Esophagus squamous epithelium (tissue), 5 donors: Measurements from ENCODE around the gene POLR1G. TPM values are rescaled to one million over a fixed set of nuclear protein-coding genes. Genes with fewer than 3 reads are reported as not detected.
A peak's percentile ranks its signal among the peaks of the same experiment; 100 is the strongest.
"Not testable (repeated sequence)": the region's sequence is repeated elsewhere in the genome, so short reads cannot be mapped to it uniquely, and the experiment has no call there.

Source experiments
- DNase-seq: peaks from one replicate; lab custom pipeline; 2025; lab: John Stamatoyannopoulos, UW
- H3K27ac ChIP-seq, 4 donors: fragments of 200-600 bp; sonication (generic); one replicate each; pipeline ENCODE4 v1.5.1; 2016 to 2019; ENCODE audit warnings: mild to moderate bottlenecking in 1 of 4
- H3K27me3 ChIP-seq, 4 donors: fragments of 200-600 bp; sonication (generic); 1 replicate in 3 of 4; 2 replicates in 1 of 4; pipeline versions ENCODE4 v1.5.1 to v1.6.0; 2017 to 2021; ENCODE audit warnings: antibody characterized with exemption in 1 of 4
- H3K36me3 ChIP-seq, 3 donors: fragments of 200-600 bp; sonication (generic); one replicate each; pipeline ENCODE4 v1.5.1; 2016 to 2019
- H3K4me1 ChIP-seq, 3 donors: fragments of 200-600 bp; sonication (generic); one replicate each; pipeline ENCODE4 v1.5.1; 2017 to 2019
- H3K4me3 ChIP-seq, 4 donors: fragments of 200-600 bp; sonication (generic); 1 replicate in 3 of 4; 2 replicates in 1 of 4; pipeline ENCODE4 v1.5.1; 2016 to 2019; ENCODE audit warnings: mild to moderate bottlenecking in 2 of 4, moderate library complexity in 1 of 4
- H3K9me3 ChIP-seq, 3 donors: fragments of 200-600 bp; sonication (generic); one replicate each; pipeline ENCODE4 v1.5.1; 2016 to 2019
- POLR2A ChIP-seq, 4 donors: fragments of 450-650 bp; IDR thresholded peaks; one replicate each; pipeline ENCODE4 v1.6.1; 2017; ENCODE audit warnings: antibody characterized with exemption in 4 of 4, mild to moderate bottlenecking in 4 of 4, moderate library complexity in 3 of 4
- WGBS, 2 donors: methylation state at CpG; one replicate each; pipeline ENCODE4 v1.1.5; 2018; 5-methylcytosine and 5-hydroxymethylcytosine counted together
- intact Hi-C: fragments of 100-400 bp; cut with DNase I; formaldehyde crosslinking; loops from one replicate; pipeline ENCODE4 v1.15.0; 2022
- total RNA-seq, 4 donors: library from RNA; depleted of rRNA; stranded (reverse); fragments of >200 nt; gene quantifications; one replicate each; pipeline ENCODE4 v1.1.0, GENCODE V29; 2016
- TF ChIP-seq, protein P1 (sequence below), 6 experiments: fragments of 450-650 bp in 4 of 6; fragments of 200-600 bp in 2 of 6; sonication (generic) in 2 of 6; IDR thresholded peaks; one replicate each; pipeline ENCODE4 v1.5.1; 2016 to 2019; ENCODE audit warnings: antibody characterized with exemption in 6 of 6, mild to moderate bottlenecking in 4 of 6, moderate library complexity in 4 of 6
- donor health status: DM: yes; HTN: yes; CAD: no.

POLR1G gene
- total RNA-seq, 4 donors from 2014 or later = 7.3 to 12.4 (median 9.8) TPM

DNA sequence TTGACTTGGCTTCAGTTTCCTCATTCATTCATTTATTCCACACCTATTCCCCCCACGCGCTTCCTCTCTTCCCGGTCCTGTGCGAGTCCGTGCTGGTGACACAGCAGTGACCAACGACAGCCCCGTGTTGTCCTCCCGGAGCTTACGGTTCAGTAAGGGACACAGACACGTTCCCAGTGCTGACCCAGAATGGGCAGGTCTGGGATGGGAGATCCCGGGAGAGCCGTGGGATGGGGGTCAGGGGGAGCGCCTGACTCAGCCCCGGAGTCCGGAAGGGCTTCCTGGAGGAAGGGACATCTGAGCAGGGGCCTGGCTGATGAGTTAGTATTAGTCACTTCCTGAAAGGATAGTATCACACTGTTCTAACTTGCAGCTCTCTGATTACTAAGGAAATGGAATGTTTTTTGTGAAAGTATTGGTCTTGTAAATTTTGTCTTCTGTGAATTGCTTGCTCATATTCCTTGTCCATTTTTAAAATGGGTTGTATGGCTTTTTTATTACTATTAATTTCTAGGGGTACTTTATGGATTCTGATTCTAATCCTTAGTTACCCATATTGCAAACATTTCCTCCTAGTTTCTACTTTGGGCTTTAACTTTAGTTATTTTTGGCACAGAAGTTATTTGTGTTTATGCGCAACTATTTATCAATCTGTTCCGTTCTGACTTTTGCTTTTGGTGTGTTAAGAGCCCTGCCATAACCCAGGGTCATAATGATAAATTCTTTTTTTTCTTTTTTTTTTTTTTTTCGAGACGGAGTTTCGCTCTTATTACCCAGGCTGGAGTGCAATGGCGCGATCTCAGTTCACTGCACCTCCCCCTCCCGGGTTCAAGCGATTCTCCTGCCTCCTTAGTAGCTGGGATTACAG is 18.0 kb downstream of the POLR1G start:
- TF ChIP-seq, protein P1, sequence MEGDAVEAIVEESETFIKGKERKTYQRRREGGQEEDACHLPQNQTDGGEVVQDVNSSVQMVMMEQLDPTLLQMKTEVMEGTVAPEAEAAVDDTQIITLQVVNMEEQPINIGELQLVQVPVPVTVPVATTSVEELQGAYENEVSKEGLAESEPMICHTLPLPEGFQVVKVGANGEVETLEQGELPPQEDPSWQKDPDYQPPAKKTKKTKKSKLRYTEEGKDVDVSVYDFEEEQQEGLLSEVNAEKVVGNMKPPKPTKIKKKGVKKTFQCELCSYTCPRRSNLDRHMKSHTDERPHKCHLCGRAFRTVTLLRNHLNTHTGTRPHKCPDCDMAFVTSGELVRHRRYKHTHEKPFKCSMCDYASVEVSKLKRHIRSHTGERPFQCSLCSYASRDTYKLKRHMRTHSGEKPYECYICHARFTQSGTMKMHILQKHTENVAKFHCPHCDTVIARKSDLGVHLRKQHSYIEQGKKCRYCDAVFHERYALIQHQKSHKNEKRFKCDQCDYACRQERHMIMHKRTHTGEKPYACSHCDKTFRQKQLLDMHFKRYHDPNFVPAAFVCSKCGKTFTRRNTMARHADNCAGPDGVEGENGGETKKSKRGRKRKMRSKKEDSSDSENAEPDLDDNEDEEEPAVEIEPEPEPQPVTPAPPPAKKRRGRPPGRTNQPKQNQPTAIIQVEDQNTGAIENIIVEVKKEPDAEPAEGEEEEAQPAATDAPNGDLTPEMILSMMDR (IDR thresholded peaks at IDR 0.05) = no peak
- no peak for TF ChIP-seq POLR2A (IDR thresholded peaks at IDR 0.05)
- intact Hi-C loops = no loop called here
- H3K36me3 ChIP-seq = peaks cover 0 to 32% (median 4%) of the 10 kb centered on the region in 3 donors
- H3K27ac ChIP-seq = peak overlapping the region; percentile 91 to 97 (median 94)
- H3K4me1 ChIP-seq = peaks cover 26 to 94% (median 28%) of the 10 kb centered on the region in 3 donors
- DNase-seq = no peak
- WGBS, 2 donors = 3 to 5% methylated on average over 13 to 17 of the region's 24 CpGs
- H3K27me3 ChIP-seq = peaks cover 0 to 8% (median 0%) of the 10 kb centered on the region in 4 donors
- peak overlapping the region; percentile 60 to 70 (median 65) for H3K4me3 ChIP-seq
- H3K9me3 ChIP-seq = no peaks in the 10 kb centered on the region

DNA sequence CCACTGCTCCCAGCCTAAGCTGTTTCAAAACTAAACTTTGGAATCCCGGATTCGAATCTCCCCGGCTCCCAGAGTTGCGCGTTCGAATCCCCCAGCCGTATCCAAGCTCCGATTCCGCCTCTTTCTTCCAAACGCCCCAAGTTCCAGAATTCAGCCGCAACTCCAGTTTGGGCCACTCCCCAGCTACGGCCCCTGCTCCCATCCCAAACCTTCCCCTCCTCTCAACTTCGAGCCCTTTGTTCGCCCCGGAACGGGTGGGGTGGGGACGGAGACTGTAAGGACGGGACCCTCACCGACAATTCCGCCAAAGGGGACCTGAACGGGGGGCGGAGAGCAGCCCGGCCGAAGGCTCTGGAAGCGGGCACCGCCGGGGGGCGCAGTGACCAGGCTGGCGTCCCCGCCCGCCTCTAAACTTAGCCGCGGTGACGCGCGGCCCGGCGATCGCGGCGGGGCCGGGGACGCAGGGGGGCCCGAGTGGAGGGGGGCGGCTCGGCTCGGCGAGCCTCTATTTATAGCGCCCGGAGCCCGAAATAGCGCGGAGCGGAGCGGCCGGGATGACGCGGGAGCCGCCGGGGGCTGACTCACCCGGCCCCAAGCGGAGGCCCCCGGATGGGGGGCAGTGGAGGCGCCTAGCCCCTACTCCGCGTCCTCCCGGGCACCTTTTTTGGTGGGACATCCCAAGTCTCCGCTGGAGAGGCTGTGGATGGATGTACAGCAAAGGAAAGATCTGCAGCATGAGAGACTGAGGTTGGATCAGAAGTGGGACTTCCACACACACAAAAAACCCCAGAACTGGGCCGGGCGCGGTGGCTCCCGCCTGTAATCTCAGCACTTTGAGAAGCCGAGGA is 22.2 kb downstream of the POLR1G start:
- peak overlapping the region; percentile 38 to 88 (median 82) for H3K27ac ChIP-seq
- 9 to 15% methylated on average over 5 to 22 of the region's 73 CpGs for WGBS, 2 donors
- intact Hi-C loops = no loop called here
- peak in 1 of 4 donors; percentile 13 for TF ChIP-seq POLR2A (IDR thresholded peaks at IDR 0.05)
- TF ChIP-seq, protein P1 (IDR thresholded peaks at IDR 0.05) = peak in 3 of 6 experiments; percentile 10 to 33 (median 24)
- H3K4me3 ChIP-seq = peak overlapping the region; percentile 20 to 69 (median 53)
- no peak for DNase-seq
- H3K9me3 ChIP-seq = no peaks in the 10 kb centered on the region
- peaks cover 11 to 56% (median 18%) of the 10 kb centered on the region in 3 donors for H3K4me1 ChIP-seq
- H3K27me3 ChIP-seq = peaks cover 0 to 8% (median 0%) of the 10 kb centered on the region in 4 donors
- no peaks in the 10 kb centered on the region for H3K36me3 ChIP-seq

DNA sequence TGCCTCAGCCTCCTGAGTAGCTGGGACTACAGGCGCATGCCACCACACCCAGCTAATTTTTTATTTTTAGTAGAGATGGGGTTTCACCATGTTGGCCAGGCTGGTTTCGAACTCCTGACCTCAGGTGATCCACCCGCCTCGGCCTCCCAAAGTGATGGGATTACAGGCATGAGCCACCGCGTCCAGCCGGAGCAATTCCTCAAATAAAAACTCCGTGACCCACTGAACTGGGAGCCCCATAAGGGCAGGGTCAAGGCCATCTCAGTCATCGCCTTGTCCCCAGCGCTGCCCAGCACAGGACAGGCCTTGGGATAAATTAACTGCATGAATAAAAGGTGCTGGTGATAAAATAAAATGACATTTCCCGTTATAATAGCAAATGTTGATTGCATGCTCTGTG is 23.5 kb downstream of the POLR1G start:
- DNase-seq, H3K27me3 ChIP-seq, intact Hi-C loops, H3K36me3 ChIP-seq, H3K9me3 ChIP-seq, H3K4me3 ChIP-seq: not testable (repeated sequence)
- H3K4me1 ChIP-seq = peaks cover 11 to 43% (median 13%) of the 10 kb centered on the region in 3 donors
- peak overlapping the region in 2 of 4 donors; percentile 28 to 82 for H3K27ac ChIP-seq
- 80 to 83% methylated on average over 5 to 6 of the region's 11 CpGs for WGBS, 2 donors

DNA sequence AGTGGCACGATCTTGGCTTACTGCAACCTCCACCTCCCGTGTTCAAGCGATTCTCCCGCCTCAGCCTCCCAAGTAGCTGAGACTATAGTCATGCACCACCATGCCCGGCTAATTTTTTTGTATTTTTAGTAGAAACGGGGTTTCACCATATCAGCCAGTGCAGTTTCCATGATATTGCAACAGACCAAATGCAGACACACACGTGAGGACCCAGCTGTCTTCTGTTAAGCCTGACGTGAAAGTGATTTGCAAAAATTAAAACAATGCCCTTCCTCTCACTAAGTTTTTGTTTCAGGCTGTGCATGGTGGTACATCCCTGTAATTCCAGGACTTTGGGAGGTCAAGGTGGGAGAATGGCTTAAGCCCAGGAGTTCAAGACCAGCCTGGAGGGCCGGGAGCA is 24.6 kb downstream of the POLR1G start:
- H3K27ac ChIP-seq, DNase-seq: not testable (repeated sequence)

DNA sequence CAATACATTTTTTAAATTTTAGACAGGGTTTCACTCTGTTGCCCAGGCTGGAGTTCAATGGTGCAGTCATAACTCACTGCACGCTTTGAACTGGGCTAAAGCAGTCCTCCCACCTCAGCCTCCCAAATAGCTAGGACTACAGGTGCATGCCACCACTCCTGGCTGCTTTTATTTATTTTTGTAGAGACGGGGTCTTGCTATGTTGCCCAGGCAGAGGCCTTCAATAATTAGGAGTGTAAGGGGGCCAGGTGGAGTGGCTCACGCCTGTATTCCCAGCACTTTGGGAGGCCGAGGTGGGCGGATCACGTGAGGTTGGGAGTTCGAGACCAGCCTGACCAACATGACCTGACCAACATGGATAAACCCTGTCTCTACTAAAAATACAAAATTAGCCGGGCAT is 26.1 kb downstream of the POLR1G start:
- H3K9me3 ChIP-seq, H3K27ac ChIP-seq, intact Hi-C loops, H3K27me3 ChIP-seq, H3K4me3 ChIP-seq, H3K36me3 ChIP-seq, DNase-seq: not testable (repeated sequence)
- 82 to 85% methylated on average over 3 to 8 of the region's 8 CpGs for WGBS, 2 donors
- H3K4me1 ChIP-seq = peaks cover 9 to 18% (median 11%) of the 10 kb centered on the region in 3 donors

More for the DNA sequence above, 24.6 kb downstream of the POLR1G start:
- H3K9me3 ChIP-seq, H3K27me3 ChIP-seq, H3K4me3 ChIP-seq, intact Hi-C loops, H3K36me3 ChIP-seq: not testable (repeated sequence)
- H3K4me1 ChIP-seq = peaks cover 11 to 34% (median 13%) of the 10 kb centered on the region in 3 donors
- 46 to 50% methylated on average over 8 of the region's 9 CpGs for WGBS, 2 donors

DNA sequence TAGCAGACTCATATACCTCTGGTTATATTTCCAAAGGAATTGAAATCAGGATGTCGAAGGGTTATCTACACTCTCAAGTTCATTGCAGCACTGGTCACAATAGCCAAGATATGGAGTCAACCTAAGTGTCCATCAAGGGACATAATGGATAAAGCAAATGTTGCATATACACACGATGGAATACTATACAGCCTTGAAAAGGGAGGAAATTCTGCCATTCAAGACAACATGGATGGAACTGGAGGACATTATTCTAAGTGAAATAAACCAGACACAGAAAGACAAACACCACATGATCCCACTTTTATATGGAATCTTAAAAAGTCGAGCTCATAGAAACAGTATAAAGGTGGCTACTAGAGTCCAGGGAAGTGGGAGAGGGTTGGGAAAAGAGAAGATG is 30.9 kb downstream of the POLR1G start:
- TF ChIP-seq POLR2A (IDR thresholded peaks at IDR 0.05) = no peak
- TF ChIP-seq, protein P1 (IDR thresholded peaks at IDR 0.05) = no peak
- no peaks in the 10 kb centered on the region for H3K36me3 ChIP-seq
- no peak overlapping the region for H3K27ac ChIP-seq
- 89 to 92% methylated on average over 3 of the region's 3 CpGs for WGBS, 2 donors
- H3K4me1 ChIP-seq = peaks cover 0 to 20% (median 8%) of the 10 kb centered on the region in 3 donors
- H3K4me3 ChIP-seq = no peak overlapping the region
- intact Hi-C loops = no loop called here
- no peaks in the 10 kb centered on the region for H3K27me3 ChIP-seq
- DNase-seq = no peak
- no peaks in the 10 kb centered on the region for H3K9me3 ChIP-seq
